22Rv1 (cell line): Measurements from ENCODE around the gene IFT43.

ENCODE experiments used
- ZFX ChIP-seq: fragments of 450-650 bp; IDR thresholded peaks from 2 replicates; pipeline ENCODE4 v1.6.1; 2017; ENCODE audit warnings: antibody characterized with exemption, borderline replicate concordance
- TF ChIP-seq, protein P1 (sequence below): fragments of 450-650 bp; IDR thresholded peaks from 2 replicates; pipeline ENCODE4 v1.5.1; 2017; ENCODE audit warnings: mild to moderate bottlenecking

DNA sequence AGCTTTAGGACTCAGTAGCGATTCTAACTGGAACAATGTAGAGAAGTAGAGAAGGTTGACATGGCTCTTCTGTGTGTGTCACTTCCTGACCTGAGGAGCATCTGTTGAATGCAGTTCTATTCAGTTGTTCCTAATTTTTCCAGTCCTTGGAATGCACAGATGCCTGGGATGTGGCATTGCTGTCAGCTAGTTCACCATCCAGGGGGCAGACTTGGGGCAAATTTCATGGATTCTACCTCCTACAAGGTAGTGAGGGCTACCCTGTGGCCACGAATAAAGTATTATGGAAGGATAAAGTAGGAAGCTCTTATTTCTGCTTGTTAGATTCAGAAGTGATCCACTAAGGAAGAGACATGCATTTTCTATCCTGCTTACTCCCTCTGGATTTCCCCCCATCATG is 91.8 kb downstream of the IFT43 start:
- TF ChIP-seq, protein P1, sequence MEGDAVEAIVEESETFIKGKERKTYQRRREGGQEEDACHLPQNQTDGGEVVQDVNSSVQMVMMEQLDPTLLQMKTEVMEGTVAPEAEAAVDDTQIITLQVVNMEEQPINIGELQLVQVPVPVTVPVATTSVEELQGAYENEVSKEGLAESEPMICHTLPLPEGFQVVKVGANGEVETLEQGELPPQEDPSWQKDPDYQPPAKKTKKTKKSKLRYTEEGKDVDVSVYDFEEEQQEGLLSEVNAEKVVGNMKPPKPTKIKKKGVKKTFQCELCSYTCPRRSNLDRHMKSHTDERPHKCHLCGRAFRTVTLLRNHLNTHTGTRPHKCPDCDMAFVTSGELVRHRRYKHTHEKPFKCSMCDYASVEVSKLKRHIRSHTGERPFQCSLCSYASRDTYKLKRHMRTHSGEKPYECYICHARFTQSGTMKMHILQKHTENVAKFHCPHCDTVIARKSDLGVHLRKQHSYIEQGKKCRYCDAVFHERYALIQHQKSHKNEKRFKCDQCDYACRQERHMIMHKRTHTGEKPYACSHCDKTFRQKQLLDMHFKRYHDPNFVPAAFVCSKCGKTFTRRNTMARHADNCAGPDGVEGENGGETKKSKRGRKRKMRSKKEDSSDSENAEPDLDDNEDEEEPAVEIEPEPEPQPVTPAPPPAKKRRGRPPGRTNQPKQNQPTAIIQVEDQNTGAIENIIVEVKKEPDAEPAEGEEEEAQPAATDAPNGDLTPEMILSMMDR, result no peak
- no peak for TF ChIP-seq ZFX
